Subcutaneous adipose tissue (tissue), 4 donors: ENCODE measurements around the gene BACH2. TPM values are rescaled to one million over a fixed set of nuclear protein-coding genes. Genes with fewer than 3 reads are reported as not detected.

ENCODE experiments used
- CTCF ChIP-seq: fragments of 450-650 bp; IDR thresholded peaks from one replicate; pipeline ENCODE4 v1.5.1; 2016; ENCODE audit warnings: low read depth, mild to moderate bottlenecking, control low read depth, antibody characterized with exemption, moderate library complexity
- total RNA-seq, 4 donors: library from RNA; depleted of rRNA; stranded (reverse); fragments of >200 nt; gene quantifications; one replicate each; pipeline ENCODE4 v1.1.0, GENCODE V29; 2016

The BACH2 gene
- total RNA-seq, 4 donors from 2014 or later, result 1.7 to 15.4 (median 3.9) TPM

- TF ChIP-seq CTCF, result no peak
Observed at GRCh38 chr6:90184334-90185298, 112.0 kb downstream of the BACH2 start.

- no peak for TF ChIP-seq CTCF
Observed at GRCh38 chr6:90183587-90184333, 112.9 kb downstream of the BACH2 start.

- TF ChIP-seq CTCF, result no peak
Observed at GRCh38 chr6:90180526-90180925, 116.1 kb downstream of the BACH2 start.

GRCh38 chr6:90179190-90180169 lies 117.2 kb downstream of the BACH2 start:
- TF ChIP-seq CTCF, result no peak

GRCh38 chr6:90178384-90178855 lies 118.2 kb downstream of the BACH2 start:
- no peak for TF ChIP-seq CTCF

- no peak for TF ChIP-seq CTCF
Observed at GRCh38 chr6:90177544-90178383, 118.9 kb downstream of the BACH2 start.
